ENCODE data around the gene B4GALNT3. TPM values are rescaled to one million over a fixed set of nuclear protein-coding genes. Genes with fewer than 3 reads are reported as not detected.

The B4GALNT3 gene
- total RNA-seq, 1 experiment from 2014 or later, result 1.7 TPM

DNA sequence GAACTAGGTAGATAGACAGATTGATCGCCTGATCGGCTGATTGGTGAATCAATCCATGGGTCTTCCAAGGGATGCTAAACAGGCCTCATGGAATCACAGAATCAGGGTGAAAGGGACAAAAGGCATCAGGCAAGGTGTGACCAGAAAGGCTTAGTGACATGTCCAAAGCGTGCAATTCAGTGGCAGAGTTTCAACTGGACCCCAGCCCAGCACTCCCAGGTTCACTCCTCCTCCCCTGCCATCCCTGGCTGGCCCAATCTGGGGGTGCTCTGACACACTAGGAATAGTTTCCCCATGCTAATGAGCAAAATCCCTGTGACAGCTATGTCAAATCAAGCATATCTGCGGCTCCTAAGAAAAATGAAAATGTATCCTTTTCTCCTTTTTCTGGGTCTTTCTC is 153.1 kb downstream of the B4GALNT3 start:
- no peak for DNase-seq (ENCODE audit: extremely low read depth, low read depth)

Small RNA genes within 50 kb of the gene (small RNA-seq; reads per million reads assigned to genes)
- 0 reads per million in 2 experiments for gene RNU7-103P

Other genes with a start within 250 kb of the B4GALNT3 start
- not detected in 2 replicates for gene SLC6A12, start 245.8 kb upstream of the B4GALNT3 start, total RNA-seq (2014; rRNA removed; shearing (Covaris generic))
- gene SLC6A13, start 197.1 kb upstream of the B4GALNT3 start, total RNA-seq (2014; rRNA removed; shearing (Covaris generic)), result 0.17 and 0.32 TPM in 2 replicates
- gene KDM5A, start 70.6 kb upstream of the B4GALNT3 start, total RNA-seq (2014; rRNA removed; shearing (Covaris generic)), result 30.6 and 34.3 TPM in 2 replicates
- 28.9 and 31.8 TPM in 2 replicates for gene CCDC77, start 58.3 kb upstream of the B4GALNT3 start, total RNA-seq (2014; rRNA removed; shearing (Covaris generic))
- gene NINJ2, start 203.5 kb downstream of the B4GALNT3 start, total RNA-seq (2014; rRNA removed; shearing (Covaris generic)), result 0.45 TPM in 1 of 2 replicates, not detected in the other